Brain microvascular endothelial cell (primary cell): ENCODE data around the gene OLR1.
"Not testable (repeated sequence)": the region's sequence is repeated elsewhere in the genome, so short reads cannot be mapped to it uniquely, and the experiment has no call there.

Experiments used
- DNase-seq: peaks from one replicate; pipeline ENCODE4 v3.0.0-alpha.2; 2020
- H3K27ac ChIP-seq: fragments of 250-450 bp; sonication (Bioruptor Pico); 2 replicates; pipeline ENCODE4 v1.5.1; 2020; ENCODE audit warnings: mild to moderate bottlenecking, moderate library complexity
- H3K27me3 ChIP-seq: fragments of 250-450 bp; sonication (Bioruptor Pico); replicated peaks from 2 replicates; pipeline ENCODE4 v1.5.1; 2020; ENCODE audit warnings: mild to moderate bottlenecking
- H3K36me3 ChIP-seq: fragments of 250-450 bp; sonication (Bioruptor Pico); replicated peaks from 2 replicates; pipeline ENCODE4 v1.5.1; 2020; ENCODE audit warnings: mild to moderate bottlenecking
- H3K4me3 ChIP-seq: 2 replicates; pipeline ENCODE4 v1.5.1; 2011; ENCODE audit warnings: low read depth, mild to moderate bottlenecking, control low read depth, low read length, moderate library complexity
- in situ Hi-C: cut with HindIII; loops from 2 replicates; pipeline ENCODE4 v1.10.0; 2017; ENCODE audit warnings: low sequenced_read_pairs, low pct_ligation_motif_present
- TF ChIP-seq, protein P1 (sequence below): IDR thresholded peaks from 2 replicates; pipeline ENCODE4 v1.5.1; 2011; ENCODE audit warnings: low read depth, mild to moderate bottlenecking, moderate library complexity, low read length, control low read depth, inconsistent platforms; ENCODE audit errors: missing control alignments

Gene OLR1

DNA sequence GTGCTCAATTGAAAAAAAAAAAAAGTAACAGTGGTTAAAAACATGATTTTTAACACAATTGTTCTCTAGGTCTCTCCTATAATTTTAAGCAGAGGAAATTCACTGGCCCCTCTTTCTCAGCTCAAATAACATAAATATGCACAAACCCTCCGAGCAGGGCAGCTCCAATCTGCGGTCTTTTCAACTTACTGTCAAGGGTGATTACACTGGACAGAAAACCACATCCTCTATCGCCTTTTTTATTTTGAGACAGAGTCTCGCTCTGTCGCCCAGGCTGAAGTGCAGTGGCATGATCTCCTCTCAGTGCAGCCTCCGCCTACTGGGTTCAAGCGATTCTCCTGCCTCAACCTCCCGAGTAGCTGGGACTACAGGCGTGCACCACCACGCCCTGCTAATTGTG, 24.3 kb upstream of the OLR1 start:
- no peaks in the 10 kb centered on the region for H3K27me3 ChIP-seq
- no peak overlapping the region for H3K27ac ChIP-seq
- H3K4me3 ChIP-seq: no peak overlapping the region
- TF ChIP-seq, protein P1, sequence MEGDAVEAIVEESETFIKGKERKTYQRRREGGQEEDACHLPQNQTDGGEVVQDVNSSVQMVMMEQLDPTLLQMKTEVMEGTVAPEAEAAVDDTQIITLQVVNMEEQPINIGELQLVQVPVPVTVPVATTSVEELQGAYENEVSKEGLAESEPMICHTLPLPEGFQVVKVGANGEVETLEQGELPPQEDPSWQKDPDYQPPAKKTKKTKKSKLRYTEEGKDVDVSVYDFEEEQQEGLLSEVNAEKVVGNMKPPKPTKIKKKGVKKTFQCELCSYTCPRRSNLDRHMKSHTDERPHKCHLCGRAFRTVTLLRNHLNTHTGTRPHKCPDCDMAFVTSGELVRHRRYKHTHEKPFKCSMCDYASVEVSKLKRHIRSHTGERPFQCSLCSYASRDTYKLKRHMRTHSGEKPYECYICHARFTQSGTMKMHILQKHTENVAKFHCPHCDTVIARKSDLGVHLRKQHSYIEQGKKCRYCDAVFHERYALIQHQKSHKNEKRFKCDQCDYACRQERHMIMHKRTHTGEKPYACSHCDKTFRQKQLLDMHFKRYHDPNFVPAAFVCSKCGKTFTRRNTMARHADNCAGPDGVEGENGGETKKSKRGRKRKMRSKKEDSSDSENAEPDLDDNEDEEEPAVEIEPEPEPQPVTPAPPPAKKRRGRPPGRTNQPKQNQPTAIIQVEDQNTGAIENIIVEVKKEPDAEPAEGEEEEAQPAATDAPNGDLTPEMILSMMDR: no peak
- H3K36me3 ChIP-seq: no peaks in the 10 kb centered on the region
- in situ Hi-C loops: no loop called here
- no peak for DNase-seq

DNA sequence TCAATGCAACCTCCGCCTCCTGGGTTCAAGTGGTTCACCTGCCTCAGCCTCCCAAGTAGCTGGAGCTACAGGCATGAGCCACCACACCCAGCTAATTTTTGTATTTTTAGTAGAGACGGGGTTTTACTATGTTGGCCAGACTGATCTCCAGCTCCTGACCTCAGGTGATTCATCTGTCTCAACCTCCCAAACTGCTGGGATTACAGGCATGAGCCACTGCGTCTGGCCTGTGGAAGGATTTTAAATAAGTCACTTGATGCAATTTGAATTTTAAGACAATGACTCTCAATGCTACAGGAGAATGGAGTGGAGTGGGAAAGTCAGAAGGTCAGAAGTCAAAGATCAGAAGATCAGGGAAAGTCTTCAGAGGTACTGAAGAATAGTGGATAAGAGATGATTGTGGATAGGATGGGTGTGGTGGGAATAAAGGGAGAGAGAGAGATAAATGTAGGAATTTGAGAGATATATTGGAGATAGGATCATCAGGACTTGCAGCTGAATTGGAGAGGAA, 22.3 kb upstream of the OLR1 start:
- H3K27ac ChIP-seq: no peak overlapping the region
- no peaks in the 10 kb centered on the region for H3K36me3 ChIP-seq
- TF ChIP-seq, protein P1: no peak
- no peak for DNase-seq
- no peak overlapping the region for H3K4me3 ChIP-seq
- in situ Hi-C loops: no loop called here
- H3K27me3 ChIP-seq: no peaks in the 10 kb centered on the region

DNA sequence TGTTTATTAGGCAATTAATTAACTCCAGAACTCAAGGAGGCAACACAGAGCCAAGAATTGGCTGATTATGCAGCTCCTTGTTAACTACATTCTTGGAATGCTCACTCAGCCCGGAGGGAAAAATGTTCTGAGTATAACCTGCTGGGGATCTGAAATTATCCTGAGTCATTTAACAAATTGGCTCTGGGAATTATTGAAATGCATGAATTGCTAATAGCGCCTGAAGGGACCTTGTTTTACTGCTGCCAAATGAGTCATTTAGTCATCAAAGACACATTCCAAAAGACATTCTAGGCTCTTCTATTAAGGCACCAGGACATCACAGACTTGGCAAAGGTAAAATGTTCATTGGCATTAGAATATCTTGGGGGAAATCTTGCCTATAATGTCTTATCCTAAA, 19.9 kb upstream of the OLR1 start:
- H3K4me3 ChIP-seq: no peak overlapping the region
- H3K27ac ChIP-seq: no peak overlapping the region
- no peaks in the 10 kb centered on the region for H3K27me3 ChIP-seq
- H3K36me3 ChIP-seq: no peaks in the 10 kb centered on the region
- no peak for DNase-seq
- in situ Hi-C loops: no loop called here
- TF ChIP-seq, protein P1: no peak

DNA sequence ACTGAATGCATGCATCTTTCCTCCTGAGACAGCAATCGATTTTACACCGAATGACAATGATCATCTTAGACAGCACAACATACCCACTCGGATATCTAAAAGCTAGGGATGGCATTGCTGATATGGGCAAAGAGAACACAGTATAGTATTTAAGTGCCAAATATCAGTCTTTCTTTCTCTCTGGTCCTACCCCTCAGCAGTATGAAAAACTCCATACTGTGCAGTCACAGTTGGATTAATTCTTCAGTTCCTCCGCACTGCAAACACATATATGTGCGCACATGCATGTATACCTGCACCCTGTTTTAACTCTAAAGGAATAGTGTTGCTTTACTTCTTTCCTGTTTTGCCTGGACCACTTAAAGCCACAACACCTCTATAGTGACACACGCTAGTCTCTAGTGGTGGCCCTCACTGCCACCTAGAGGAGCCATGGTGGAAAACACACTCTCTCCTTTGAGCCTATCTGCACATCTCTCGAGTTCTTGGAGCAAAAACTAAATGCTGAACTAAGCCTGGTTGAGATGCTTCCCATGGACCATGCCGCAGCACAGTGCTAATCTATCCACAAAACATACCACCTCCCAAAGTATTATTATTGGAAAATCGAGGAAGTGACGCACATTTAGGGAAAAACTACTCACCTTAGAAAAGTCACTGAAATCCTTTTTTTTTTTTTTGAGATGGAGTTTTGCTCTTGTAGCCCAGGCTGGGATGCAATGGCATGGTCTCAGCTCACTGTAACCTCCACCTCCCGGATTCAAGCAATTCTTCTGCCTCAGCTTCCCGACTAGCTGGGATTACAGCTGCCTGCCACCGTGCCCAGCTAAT, 18.8 kb upstream of the OLR1 start:
- H3K36me3 ChIP-seq: no peaks in the 10 kb centered on the region
- H3K27ac ChIP-seq: no peak overlapping the region
- in situ Hi-C loops: no loop called here
- peak; percentile 70 for DNase-seq
- no peaks in the 10 kb centered on the region for H3K27me3 ChIP-seq
- TF ChIP-seq, protein P1: peak; percentile 91
- no peak overlapping the region for H3K4me3 ChIP-seq

DNA sequence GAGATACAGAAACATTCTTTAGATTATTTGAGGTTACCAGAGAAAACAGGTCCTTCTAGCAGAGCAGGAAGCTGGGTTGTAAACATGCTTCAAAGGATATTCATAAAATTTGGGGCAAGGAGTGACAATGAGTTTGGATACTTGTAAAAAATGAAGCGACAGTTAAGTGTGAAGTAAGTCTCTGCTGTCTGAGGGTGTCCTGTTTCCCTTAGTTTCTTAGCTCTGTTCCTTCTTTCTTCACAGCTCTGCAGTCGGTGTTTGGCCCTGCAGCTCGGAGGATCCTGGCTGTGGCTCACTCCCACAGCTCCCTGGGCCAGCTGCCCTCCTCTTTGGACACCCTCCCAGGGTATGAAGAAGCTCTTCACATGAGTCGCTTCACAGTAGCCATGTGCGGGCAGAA, 17.7 kb upstream of the OLR1 start:
- TF ChIP-seq, protein P1: no peak
- Histone ChIP-seq H3K27me3 (no peaks in the 10 kb centered on the region), H3K27ac (no peak overlapping the region), H3K36me3 (no peaks in the 10 kb centered on the region), H3K4me3 (no peak overlapping the region)
- in situ Hi-C loops: no loop called here
- DNase-seq: no peak

DNA sequence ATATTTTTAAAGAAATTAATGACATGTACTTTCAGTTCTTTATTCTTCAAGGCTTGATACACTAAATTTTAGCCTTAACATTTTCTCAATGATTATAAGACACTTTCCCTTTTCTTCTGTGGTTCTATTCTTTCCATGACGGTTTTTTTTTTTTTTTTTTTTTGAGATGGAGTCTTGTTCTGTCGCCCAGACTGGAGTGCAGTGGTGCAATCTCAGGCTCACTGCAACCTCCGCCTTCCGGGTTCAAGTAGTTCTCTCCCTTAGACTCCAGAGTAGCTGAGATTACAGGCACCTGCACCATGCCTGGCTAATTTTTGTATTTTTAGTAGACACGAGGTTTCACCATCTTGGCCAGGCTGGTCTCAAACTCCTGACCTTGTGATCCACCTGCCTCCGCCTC, 15.0 kb upstream of the OLR1 start:
- DNase-seq, H3K4me3 ChIP-seq, H3K27me3 ChIP-seq, H3K36me3 ChIP-seq, in situ Hi-C loops, H3K27ac ChIP-seq: not testable (repeated sequence)
